ENCODE measurements around the gene SERINC4. TPM values are rescaled to one million over a fixed set of nuclear protein-coding genes. Genes with fewer than 3 reads are reported as not detected.
A peak's percentile ranks its signal among the peaks of the same experiment; 100 is the strongest.
"Not testable (repeated sequence)": the region's sequence is repeated elsewhere in the genome, so short reads cannot be mapped to it uniquely, and the experiment has no call there.

Gene SERINC4
- not detected for polyA plus RNA-seq (2013, experiment 1 of 2; ENCODE audit: insufficient read length)
- polyA plus RNA-seq (2013, experiment 2 of 2; ENCODE audit: insufficient read length) = not detected

GRCh38 chr15:43799945-43800285 is at the start of gene SERINC4:
Gene SERINC4, minus strand, starts transcription at chr15:43800220. Its CDS starts 234 bp downstream, at chr15:43799986.
- DNase-seq = no peak

DNA sequence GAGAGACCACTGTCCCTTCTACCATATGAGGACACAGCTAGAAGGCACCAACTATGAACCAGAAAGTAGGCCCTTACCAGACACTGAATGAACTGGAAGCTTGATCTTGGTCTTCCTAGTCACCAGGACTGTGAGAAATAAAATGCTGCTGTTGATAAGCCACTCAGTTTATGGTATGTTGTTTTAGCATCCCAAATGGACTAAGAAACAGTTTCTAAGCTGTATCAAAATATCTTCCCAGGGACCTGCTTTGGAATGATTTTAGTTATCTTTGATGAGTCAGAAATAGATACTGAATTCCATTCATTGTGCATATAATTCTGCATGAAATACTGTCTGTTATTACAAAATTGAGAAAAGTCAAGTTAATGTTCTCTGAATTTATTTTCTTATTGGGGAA is 45.4 kb upstream of the SERINC4 start:
- DNase-seq = peak; percentile 17

GRCh38 chr15:43832485-43832884 is 32.5 kb upstream of the SERINC4 start:
- not testable (repeated sequence) for DNase-seq

DNA sequence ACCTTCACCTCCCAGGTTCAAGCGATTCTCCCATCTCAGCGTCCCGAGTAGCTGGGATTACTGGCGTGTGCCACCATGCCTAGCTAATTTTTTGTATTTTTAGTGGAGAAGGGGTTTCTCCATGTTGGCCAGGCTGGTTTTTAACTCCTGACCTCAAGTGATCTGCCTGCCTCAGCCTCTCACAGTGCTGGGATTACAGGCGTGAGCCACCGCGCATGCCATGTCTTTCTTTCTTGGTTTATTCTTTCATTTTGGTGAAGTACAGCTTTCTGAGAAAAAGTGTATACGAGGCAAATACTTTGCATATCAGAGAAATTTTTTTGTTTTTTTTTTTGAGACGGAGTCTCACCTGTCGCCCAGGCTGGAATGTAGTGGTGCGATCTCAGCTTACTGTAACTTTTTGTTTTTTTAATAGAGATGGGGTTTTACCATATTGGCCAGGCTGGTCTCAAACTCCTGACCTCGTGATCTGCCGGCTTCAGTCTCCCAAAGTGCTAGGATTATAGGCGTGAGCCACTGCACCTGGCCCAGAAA is 31.6 kb upstream of the SERINC4 start:
- not testable (repeated sequence) for DNase-seq

DNA sequence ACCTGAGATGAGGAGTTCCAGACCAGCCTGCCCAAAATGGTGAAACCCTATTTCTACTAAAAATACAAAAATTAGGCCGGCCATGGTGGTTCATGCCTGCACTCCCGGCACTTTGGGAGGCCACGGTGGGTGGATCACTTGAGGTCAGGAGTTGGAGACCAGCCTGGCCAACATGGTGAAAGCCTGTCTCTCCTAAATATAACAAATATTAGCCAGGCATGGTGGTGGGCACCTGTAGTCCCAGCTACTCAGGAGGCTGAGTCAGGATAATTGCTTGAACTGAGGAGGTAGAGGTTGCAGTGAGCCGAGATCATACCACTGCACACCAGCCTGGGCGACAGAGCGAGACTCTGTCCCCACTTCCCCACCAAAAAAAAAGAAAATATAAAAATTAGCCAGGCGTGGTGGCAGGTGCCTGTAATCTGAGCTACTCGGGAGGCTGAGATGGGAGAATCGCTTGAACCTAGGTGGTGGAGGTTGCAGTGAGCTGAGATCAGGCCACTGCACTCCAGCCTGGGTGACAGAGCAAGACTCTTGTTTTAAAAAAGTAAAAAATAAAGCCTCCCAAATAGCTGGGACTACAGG is 30.8 kb upstream of the SERINC4 start:
- DNase-seq = not testable (repeated sequence)

- DNase-seq = not testable (repeated sequence)
These were observed 30.0 kb upstream of the SERINC4 start for GRCh38 chr15:43829951-43830540.

- DNase-seq = peak; percentile 17
These were observed 28.1 kb upstream of the SERINC4 start for GRCh38 chr15:43828061-43828657.

- DNase-seq = peak; percentile 80
These were observed 26.7 kb upstream of the SERINC4 start, which contains the start of gene WDR76 for GRCh38 chr15:43826508-43827341. Gene WDR76, plus strand, starts transcription at chr15:43827002. Its CDS starts 31 bp downstream, at chr15:43827033.

DNA sequence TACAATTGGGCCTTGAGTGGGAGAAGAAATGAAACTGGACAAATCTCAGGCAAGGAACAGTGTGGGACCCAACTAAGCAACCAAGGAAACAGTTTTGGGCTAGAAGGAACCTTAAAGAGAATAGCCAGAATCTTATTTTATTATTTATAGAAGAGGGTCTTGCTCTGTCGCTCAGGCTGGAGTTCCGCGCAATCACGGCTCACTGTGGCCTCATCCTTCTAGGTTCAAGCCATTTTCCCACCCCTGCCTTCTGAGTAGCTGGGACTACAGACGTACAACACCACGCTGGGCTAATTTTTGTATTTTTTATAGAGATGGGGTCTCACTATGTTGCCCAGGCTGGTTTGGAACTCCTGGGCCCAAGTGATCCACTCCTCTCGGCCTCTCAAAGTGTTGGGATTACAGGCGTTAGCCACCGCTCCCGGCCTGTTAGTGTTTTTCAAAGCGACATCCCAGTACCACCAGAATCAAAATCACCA is 26.0 kb upstream of the SERINC4 start:
- no peak for DNase-seq

DNA sequence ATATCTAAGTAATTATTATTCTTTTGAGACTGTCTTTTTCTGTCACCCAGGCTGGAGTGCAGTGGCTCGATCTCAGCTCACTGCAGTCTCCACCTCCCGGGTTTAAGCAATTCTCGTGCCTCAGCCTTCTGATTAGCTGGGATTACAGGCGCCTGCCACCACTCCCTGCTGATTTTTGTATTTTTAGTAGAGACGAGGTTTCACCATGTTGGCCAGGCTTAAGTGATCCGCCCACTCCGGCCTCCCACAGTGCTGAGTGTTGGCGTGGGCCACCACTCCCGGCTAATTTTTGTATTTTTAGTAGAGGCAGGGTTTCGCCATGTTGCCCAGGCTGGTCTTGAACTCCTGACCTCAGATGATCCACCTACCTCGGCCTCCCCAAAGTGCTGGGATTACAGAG is 25.3 kb upstream of the SERINC4 start:
- DNase-seq = not testable (repeated sequence)

DNA sequence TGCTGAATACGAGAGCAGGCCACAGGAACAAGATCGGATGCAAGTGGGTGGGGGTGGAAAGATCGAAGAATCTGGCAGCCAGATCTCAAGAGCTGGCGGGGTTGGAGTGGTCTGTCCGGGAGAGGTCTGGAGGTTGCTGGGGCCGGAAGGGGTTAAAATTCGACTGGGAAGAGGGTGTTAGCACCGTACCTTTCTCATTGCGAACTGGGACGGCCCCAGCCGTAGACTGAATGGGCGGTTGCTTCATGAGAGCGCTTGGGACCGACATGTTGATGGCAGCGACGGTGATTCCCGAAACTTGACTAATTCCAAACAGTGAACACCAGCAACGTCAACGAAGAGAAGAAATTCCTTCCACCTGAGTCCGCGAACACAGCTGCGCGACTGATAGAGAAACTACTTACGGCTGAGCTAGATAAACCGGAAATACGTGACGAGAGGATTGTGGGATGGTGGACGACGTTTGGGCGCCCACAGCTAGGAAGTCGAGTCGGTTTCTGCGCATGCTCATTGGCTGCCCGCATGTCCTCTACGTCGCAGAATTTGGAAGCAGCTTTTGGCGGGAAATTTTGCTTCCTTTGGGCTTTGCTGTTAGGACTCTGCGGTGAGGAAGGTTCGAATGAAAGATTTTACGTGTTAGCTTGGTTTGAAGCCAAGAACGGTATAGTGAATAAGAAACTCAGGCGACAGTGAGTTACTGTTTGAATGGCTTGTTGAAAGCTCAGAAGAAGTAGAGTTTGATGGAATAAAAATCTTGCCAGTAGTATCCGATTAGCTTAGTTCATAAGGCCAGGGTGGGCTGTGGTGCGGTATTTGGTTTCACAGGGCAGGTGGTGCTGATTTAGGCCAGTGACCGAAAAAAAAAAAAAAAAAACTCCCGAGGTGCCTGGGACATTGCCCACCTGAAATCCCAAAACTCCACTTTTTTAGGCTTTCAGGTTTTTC is 24.6 kb upstream of the SERINC4 start, which contains the start of gene MFAP1:
Gene MFAP1 (minus strand): TSS at position 389 of the 945 bp plus-strand sequence. CDS start 121 bp downstream, at position 268.
- peak; percentile 97 for DNase-seq

DNA sequence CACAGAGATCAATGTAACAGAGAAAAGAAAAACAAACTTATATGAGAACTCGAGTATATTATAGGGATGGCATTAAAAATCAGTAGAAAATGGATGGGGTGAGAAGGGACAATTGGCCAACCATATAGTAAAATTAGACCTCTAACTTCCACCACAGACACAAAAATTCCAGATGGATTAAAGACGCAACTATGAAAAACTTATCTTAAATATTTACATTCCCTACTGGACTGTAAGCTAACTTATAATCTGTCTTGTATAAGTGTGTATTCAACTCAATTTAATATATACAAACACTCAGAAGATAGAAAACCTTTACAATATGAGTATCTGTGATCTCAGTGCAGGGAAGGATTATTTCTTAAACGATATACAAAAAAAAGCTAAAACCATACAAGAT is 21.5 kb upstream of the SERINC4 start:
- no peak for DNase-seq

- not testable (repeated sequence) for DNase-seq
These were observed 15.0 kb upstream of the SERINC4 start for GRCh38 chr15:43815064-43815463.

DNA sequence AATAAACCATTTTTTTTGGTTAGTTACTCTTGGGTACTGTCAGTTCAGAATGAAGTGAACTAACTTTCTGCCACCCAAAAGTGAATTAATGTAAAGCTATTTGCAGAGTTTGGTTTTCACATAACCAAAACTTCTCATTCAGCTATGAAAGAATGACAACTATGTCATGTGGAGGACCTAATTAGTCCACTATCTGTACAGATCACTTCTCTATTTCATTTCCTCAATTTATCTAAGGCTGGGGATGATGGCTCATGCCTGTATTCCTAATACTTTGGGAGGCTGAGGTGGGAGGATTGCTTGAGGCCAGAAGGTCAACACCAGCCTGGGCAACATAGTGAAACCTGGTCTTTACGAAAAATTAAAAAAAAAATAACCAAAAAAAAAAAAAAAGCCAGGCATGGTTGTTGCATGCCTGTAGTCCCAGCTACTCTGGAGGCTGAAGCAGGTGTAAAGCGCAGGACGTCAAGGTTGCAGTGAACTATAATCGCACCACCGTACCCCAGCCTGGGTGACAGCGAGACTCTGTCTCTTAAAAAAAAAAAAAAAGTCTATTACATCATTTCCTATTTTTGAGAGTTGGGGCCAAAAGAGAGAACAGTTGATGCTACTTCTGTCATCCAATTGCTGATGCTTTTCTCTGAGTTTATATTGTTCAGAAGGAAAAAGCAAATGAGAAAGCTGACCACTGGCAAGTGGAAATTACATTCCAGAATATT is 9.1 kb upstream of the SERINC4 start:
- no peak for DNase-seq

DNA sequence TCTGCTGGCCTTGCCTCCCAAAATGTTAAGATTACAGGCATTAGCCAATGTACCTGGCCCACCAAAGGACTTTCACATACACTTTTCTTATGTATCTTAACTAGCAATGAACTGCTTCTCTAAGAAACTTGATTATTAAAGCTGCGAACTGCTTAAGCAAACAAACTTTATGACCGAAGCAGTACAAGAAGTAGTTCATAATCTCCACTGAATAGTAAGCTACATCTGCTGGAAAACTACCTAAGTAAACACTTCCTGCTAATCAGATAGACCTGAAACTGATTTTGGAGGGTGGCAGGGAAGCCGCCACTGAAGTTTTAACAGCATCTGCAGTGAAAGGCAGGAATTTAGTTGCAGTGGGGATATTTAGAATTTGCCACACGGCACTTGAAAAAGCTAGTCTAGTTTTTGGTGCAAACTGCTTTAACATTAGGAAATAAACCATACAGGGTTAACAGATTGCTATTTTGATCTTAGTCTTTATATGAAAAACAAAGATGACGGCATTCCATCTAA is 8.5 kb upstream of the SERINC4 start:
- DNase-seq = no peak

GRCh38 chr15:43802676-43803075 is 2.7 kb upstream of the SERINC4 start:
- not testable (repeated sequence) for DNase-seq

GRCh38 chr15:43800286-43801141 is 494 bp upstream of the SERINC4 start, which contains the start of gene HYPK:
Gene HYPK, plus strand, starts transcription at chr15:43800599. Its CDS starts 24 bp downstream, at chr15:43800623.
- peak; percentile 89 for DNase-seq

DNA sequence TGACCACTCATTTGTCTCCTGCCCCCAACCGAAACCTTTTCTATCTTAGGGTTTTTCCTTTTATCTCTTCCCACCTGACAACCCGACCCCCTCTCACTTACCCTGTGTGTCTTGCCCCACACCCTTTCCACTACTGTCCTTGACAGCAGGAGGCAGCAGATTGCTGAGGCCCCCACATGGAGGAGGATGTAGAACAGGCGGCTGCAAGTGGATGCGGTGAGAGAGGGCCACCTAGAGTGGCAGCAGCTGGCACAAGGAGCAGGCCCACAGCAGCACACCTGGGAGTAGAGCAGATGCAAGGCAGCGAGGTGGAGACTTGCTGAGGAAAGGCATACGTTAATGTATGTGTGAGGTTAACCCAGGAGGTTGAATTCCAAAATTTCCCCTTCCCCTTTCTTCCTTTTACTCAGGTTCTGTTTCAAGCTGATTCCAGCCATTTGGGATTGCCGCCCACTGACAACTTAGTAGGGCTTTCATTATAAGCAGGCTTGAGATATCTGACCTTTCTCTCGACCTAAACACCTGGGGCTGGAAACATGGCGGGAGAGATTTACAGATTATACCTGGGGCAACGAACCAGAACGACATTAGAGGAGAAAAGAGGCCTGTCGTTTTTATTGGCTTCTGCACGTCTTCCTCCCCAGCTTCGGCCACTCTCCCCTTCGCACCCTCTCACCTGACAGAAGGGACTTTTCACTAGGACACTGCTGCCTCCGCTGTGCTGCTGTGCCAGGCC is 643 bp downstream of the SERINC4 start:
- no peak for DNase-seq

All from fibroblast of skin of scalp (primary cell).